ENCODE measurements around the gene AVPR1A.

DNA sequence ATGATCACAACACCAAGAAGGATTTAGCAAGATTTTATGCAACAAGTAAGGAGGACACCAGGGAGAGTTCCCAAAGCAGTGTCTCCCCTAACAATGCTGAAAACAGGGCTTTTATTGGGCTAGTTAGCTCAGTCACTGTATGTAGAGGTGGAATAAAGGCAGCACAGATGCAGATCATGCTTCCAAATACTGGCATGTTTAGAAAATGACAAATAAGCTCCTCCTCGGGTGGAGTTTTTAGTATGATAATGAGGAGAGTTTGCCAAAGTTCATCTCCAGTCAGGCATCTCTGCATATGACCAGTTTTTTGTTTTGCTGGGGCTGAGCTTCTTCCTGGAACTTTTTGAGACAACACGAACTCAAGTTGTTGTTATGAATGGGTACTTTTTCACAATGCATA lies 4.4 kb upstream of the AVPR1A start:
- TF ChIP-seq POLR2AphosphoS5 (IDR thresholded peaks at IDR 0.05), result no peak
- no peak for TF ChIP-seq POLR2A (IDR thresholded peaks at IDR 0.05)
